ENCODE data around the gene MAST2.

- TF ChIP-seq ZNF274 (IDR thresholded peaks at IDR 0.05; ENCODE audit: low read depth, low read length) (no peak), YY1 (IDR thresholded peaks at IDR 0.05; ENCODE audit: insufficient read depth, insufficient read length) (no peak)
Observed at GRCh38 chr1:45762291-45762690, 41.1 kb upstream of the MAST2 start.

Measured in NT2/D1 (cell line).